ENCODE data around the gene C5AR2. TPM values are rescaled to one million over a fixed set of nuclear protein-coding genes. Genes with fewer than 3 reads are reported as not detected.

Gene C5AR2
- total RNA-seq, 1 experiment from 2014 or later: not detected

DNA sequence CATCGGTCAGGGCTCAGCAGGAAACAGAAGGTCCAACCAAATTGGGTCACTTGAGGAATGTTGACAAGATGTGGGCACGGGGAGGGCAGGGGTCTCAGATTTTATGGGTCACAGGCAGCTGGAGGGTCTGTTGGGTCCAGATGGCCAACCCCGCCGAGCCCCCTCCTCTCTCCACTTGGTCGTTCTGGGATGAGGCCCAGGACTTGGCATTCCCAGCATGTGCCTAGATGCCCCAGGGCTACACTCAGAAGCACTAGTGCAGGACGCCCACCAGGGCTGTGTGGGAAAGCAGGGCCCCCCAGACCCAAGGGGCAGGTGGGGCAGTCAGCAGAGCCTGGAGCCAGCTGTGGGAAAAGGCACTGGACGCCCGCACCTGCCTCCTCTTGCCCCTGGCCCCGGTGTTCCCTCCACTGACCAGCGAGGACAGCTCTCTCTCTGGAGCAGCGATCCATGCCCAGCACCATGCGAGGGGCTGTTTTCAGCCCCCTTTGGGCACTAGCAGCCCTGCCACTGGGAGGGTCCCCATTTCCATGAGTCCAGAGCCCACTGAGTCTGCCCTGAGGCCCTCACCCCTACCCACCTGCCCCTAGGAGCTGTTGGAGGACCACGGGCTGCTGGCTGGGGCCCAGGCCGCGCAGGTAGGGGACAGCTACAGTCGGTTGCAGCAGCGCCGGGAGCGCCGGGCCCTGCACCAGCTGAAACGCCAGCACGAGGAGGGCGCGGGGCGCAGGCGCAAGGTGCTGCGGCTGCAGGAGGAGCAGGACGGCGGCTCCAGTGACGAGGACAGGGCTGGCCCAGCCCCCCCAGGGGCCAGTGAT lies 43.1 kb downstream of the C5AR2 start:
- H4K8ac ChIP-seq (replicated peaks; ENCODE audit: insufficient read length, low read depth, low read length): no peak overlapping the region
- TF ChIP-seq, protein P1, sequence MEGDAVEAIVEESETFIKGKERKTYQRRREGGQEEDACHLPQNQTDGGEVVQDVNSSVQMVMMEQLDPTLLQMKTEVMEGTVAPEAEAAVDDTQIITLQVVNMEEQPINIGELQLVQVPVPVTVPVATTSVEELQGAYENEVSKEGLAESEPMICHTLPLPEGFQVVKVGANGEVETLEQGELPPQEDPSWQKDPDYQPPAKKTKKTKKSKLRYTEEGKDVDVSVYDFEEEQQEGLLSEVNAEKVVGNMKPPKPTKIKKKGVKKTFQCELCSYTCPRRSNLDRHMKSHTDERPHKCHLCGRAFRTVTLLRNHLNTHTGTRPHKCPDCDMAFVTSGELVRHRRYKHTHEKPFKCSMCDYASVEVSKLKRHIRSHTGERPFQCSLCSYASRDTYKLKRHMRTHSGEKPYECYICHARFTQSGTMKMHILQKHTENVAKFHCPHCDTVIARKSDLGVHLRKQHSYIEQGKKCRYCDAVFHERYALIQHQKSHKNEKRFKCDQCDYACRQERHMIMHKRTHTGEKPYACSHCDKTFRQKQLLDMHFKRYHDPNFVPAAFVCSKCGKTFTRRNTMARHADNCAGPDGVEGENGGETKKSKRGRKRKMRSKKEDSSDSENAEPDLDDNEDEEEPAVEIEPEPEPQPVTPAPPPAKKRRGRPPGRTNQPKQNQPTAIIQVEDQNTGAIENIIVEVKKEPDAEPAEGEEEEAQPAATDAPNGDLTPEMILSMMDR (conservative IDR thresholded peaks at IDR 0.05): no peak
- no peak overlapping the region for H3T11ph ChIP-seq (ENCODE audit: low read length)
- no peak overlapping the region for H2AFZ ChIP-seq (ENCODE audit: low read length)
- H4K91ac ChIP-seq (ENCODE audit: insufficient read length, low read depth, low read length): no peak overlapping the region
- no peak overlapping the region for H2BK20ac ChIP-seq (ENCODE audit: low read depth, low read length, poor library complexity, severe bottlenecking)
- no peaks in the 10 kb centered on the region for H3K27me3 ChIP-seq (ENCODE audit: insufficient read depth, low read length)
- no peaks in the 10 kb centered on the region for H4K20me1 ChIP-seq (ENCODE audit: control insufficient read depth, insufficient read depth, insufficient read length)
- Mint-ChIP-seq H3K27me3 (ENCODE audit: low read depth) (no peaks in the 10 kb centered on the region), H3K36me3 (ENCODE audit: insufficient read depth in 1 of 3, low read depth in 3 of 3) (peaks cover 24 to 82% (median 56%) of the 10 kb centered on the region in 3 experiments; a peak in 6 of 7 replicates), H3K27ac (no peak overlapping the region), H3K4me3 (no peak overlapping the region), H3K9me3 (no peaks in the 10 kb centered on the region), H3K4me1 (no peaks in the 10 kb centered on the region)
- H3K23ac ChIP-seq (ENCODE audit: insufficient read length, low read depth, low read length): no peak overlapping the region
- H2BK5ac ChIP-seq (ENCODE audit: insufficient read length, low read length): no peak overlapping the region
- no peak for DNase-seq
- H3K79me2 ChIP-seq (ENCODE audit: insufficient read depth, low read length): no peaks in the 10 kb centered on the region
- H3K18ac ChIP-seq (ENCODE audit: insufficient read length, low read depth, low read length): no peak overlapping the region
- no peak overlapping the region for H4K5ac ChIP-seq (ENCODE audit: insufficient read length, low read depth, low read length)
- H2BK12ac ChIP-seq (ENCODE audit: insufficient read length, low read depth, low read length): no peak overlapping the region
- H3K23me2 ChIP-seq (ENCODE audit: insufficient read length, low read depth, low read length, poor library complexity, severe bottlenecking): no peaks in the 10 kb centered on the region
- H3K9ac ChIP-seq (ENCODE audit: extremely low read depth, insufficient read length, low read length): no peak overlapping the region
- no peaks in the 10 kb centered on the region for H3K79me1 ChIP-seq (ENCODE audit: insufficient read depth, low read depth, low read length, poor library complexity, severe bottlenecking)
- H3K4me1 ChIP-seq (ENCODE audit: insufficient read depth, low read length): no peaks in the 10 kb centered on the region
- no peak overlapping the region for H3K4ac ChIP-seq (ENCODE audit: low read depth, low read length)
- H3K27ac ChIP-seq (ENCODE audit: insufficient read length, low read depth, low read length): no peak overlapping the region
- H3K14ac ChIP-seq (ENCODE audit: insufficient read depth, low read length): no peak overlapping the region
- no CpG with 5 or more reads among the region's 30 CpGs for WGBS (ENCODE audit: extremely low coverage, insufficient read length, low lambda C conversion rate)
- H2BK120ac ChIP-seq (ENCODE audit: low read depth, low read length, poor library complexity, severe bottlenecking): no peak overlapping the region
- no peaks in the 10 kb centered on the region for H3K9me3 ChIP-seq (ENCODE audit: control insufficient read depth, low read depth, low read length)
- no peak overlapping the region for H2BK15ac ChIP-seq (ENCODE audit: low read depth, low read length)
- no peak overlapping the region for H3K56ac ChIP-seq (ENCODE audit: insufficient read length, low read depth, low read length)
- no peak overlapping the region for H3K4me2 ChIP-seq (ENCODE audit: insufficient read depth, insufficient read length, low read length)
- H2AK5ac ChIP-seq (ENCODE audit: insufficient read length, low read length): no peak overlapping the region

Data from H9 (cell line).